SW480 (cell line): ENCODE data around the gene KDF1.
A peak's percentile ranks its signal among the peaks of the same experiment; 100 is the strongest.
"Not testable (repeated sequence)": the region's sequence is repeated elsewhere in the genome, so short reads cannot be mapped to it uniquely, and the experiment has no call there.

Experiments
- DNase-seq: peaks from one replicate; pipeline ENCODE4 v3.0.0-alpha.2; 2016; ENCODE audit warnings: low spot score

Gene KDF1

GRCh38 chr1:26956321-26956720 lies 3.9 kb downstream of the KDF1 start:
- no peak for DNase-seq

- DNase-seq = no peak
Observed at GRCh38 chr1:26953374-26953773, 6.9 kb downstream of the KDF1 start.

- DNase-seq = no peak
Observed at GRCh38 chr1:26951821-26952497, 8.3 kb downstream of the KDF1 start.

GRCh38 chr1:26951216-26951615 lies 9.1 kb downstream of the KDF1 start:
- DNase-seq = no peak

- no peak for DNase-seq
Observed at GRCh38 chr1:26950602-26951001, 9.7 kb downstream of the KDF1 start.

GRCh38 chr1:26949926-26950319 lies 10.3 kb downstream of the KDF1 start:
- DNase-seq = peak; percentile 28

- no peak for DNase-seq
Observed at GRCh38 chr1:26949266-26949925, 10.9 kb downstream of the KDF1 start.

GRCh38 chr1:26948725-26949057 lies 11.6 kb downstream of the KDF1 start:
- DNase-seq = not testable (repeated sequence)

GRCh38 chr1:26946270-26946669 lies 14.0 kb downstream of the KDF1 start:
- no peak for DNase-seq

GRCh38 chr1:26945728-26946127 lies 14.5 kb downstream of the KDF1 start:
- no peak for DNase-seq

GRCh38 chr1:26945138-26945537 lies 15.1 kb downstream of the KDF1 start:
- no peak for DNase-seq

GRCh38 chr1:26942656-26943055 lies 17.6 kb downstream of the KDF1 start:
- no peak for DNase-seq

- no peak for DNase-seq
Observed at GRCh38 chr1:26941311-26941710, 19.0 kb downstream of the KDF1 start.

GRCh38 chr1:26938659-26939025 lies 21.6 kb downstream of the KDF1 start:
- no peak for DNase-seq

- DNase-seq = no peak
Observed at GRCh38 chr1:26938004-26938658, 22.1 kb downstream of the KDF1 start.

GRCh38 chr1:26936823-26937222 lies 23.4 kb downstream of the KDF1 start:
- no peak for DNase-seq

GRCh38 chr1:26932531-26932930 lies 27.7 kb downstream of the KDF1 start:
- no peak for DNase-seq

GRCh38 chr1:26923711-26924110 lies 36.6 kb downstream of the KDF1 start:
- no peak for DNase-seq

- no peak for DNase-seq
Observed at GRCh38 chr1:26922901-26923300, 37.4 kb downstream of the KDF1 start.

GRCh38 chr1:26922431-26922729 lies 37.9 kb downstream of the KDF1 start:
- no peak for DNase-seq

- DNase-seq = peak; percentile 92
Observed at GRCh38 chr1:26921540-26922430, 38.5 kb downstream of the KDF1 start, which contains the start of gene NUDC. Gene NUDC (plus strand): TSS chr1:26921743. CDS start chr1:26921849, 106 bp downstream.

GRCh38 chr1:26921126-26921539 lies 39.1 kb downstream of the KDF1 start:
- DNase-seq = no peak
